ENCODE measurements around the gene HAGHL.

DNA sequence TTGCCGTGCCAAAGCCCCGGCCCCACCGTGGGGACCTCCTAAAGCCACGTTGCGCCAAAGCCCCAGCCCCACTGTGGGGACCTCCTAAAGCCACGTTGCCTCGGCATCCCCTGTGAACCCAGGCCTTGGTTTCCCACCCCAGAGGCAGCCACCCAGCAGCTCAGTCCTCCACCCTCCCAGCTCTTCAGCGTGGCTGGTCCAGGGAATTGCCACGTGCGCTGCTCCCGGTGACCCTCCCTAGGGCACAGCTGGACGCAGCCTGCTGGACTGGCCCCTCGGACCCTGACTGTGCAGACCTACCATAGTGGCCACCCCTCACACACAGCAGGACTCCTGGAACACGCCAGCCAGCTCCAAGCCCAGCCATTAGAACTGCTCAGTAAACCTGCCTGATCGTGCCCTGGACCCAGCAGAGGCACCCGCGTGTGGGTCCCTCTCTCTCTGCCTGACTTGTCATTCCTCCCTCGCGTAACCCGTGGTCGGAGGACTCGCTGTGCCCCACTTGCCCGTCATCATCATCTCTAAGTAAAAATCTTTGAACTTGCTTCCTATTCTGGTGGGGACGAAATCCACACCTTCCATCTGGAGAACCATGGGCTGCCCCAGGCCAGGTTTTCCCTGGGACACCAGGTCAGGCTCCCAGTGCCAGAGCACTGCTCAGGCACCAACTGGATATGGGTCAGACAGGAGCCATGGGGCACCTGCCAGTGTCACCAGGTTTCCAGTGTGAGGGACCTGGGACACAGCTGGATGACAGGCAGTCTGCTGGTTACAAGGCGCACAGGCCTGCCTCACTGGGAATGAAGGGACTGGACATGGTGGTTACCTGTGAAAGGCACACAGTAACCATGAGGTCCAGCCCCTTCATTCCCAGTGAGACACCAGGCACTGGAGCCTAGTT, 8.3 kb downstream of the HAGHL start:
- TF ChIP-seq, protein P1, sequence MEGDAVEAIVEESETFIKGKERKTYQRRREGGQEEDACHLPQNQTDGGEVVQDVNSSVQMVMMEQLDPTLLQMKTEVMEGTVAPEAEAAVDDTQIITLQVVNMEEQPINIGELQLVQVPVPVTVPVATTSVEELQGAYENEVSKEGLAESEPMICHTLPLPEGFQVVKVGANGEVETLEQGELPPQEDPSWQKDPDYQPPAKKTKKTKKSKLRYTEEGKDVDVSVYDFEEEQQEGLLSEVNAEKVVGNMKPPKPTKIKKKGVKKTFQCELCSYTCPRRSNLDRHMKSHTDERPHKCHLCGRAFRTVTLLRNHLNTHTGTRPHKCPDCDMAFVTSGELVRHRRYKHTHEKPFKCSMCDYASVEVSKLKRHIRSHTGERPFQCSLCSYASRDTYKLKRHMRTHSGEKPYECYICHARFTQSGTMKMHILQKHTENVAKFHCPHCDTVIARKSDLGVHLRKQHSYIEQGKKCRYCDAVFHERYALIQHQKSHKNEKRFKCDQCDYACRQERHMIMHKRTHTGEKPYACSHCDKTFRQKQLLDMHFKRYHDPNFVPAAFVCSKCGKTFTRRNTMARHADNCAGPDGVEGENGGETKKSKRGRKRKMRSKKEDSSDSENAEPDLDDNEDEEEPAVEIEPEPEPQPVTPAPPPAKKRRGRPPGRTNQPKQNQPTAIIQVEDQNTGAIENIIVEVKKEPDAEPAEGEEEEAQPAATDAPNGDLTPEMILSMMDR (IDR thresholded peaks at IDR 0.05) = no peak
- TF ChIP-seq POLR2A (IDR thresholded peaks at IDR 0.05) = no peak
